GM18507 (cell line): ENCODE results near the gene ARHGEF17.

Source experiments
- DNase-seq: peaks from one replicate; pipeline ENCODE4 v3.0.0; 2011; ENCODE audit warnings: low read depth; ENCODE audit not compliant: insufficient read length; ENCODE audit errors: extremely low spot score
- FAIRE-seq: peaks from 2 replicates; lab custom pipeline; 2011; peaks lifted over from hg19 to GRCh38; lab: Jason Lieb, UNC

Gene ARHGEF17

GRCh38 chr11:73288873-73289707 lies 19.0 kb upstream of the ARHGEF17 start:
- peak; percentile 76 for DNase-seq
- FAIRE-seq, result peak; percentile 89

- FAIRE-seq (no peak), DNase-seq (no peak)
Measured at GRCh38 chr11:73290536-73290935, 17.5 kb upstream of the ARHGEF17 start.

- FAIRE-seq, result no peak
- no peak for DNase-seq
Measured at GRCh38 chr11:73291196-73291595, 16.9 kb upstream of the ARHGEF17 start.

- DNase-seq, result no peak
- FAIRE-seq, result no peak
Measured at GRCh38 chr11:73291781-73292524, 16.1 kb upstream of the ARHGEF17 start.

- FAIRE-seq (no peak), DNase-seq (no peak)
Measured at GRCh38 chr11:73292525-73292894, 15.6 kb upstream of the ARHGEF17 start.

- DNase-seq (no peak), FAIRE-seq (no peak)
Measured at GRCh38 chr11:73293356-73293936, 14.6 kb upstream of the ARHGEF17 start.

- FAIRE-seq (no peak), DNase-seq (no peak)
Measured at GRCh38 chr11:73294604-73295003, 13.5 kb upstream of the ARHGEF17 start.

GRCh38 chr11:73295241-73295995 lies 12.7 kb upstream of the ARHGEF17 start:
- no peak for DNase-seq
- FAIRE-seq, result peak; percentile 88

GRCh38 chr11:73295996-73296318 lies 12.1 kb upstream of the ARHGEF17 start:
- FAIRE-seq (no peak), DNase-seq (no peak)

GRCh38 chr11:73296501-73297230 lies 11.4 kb upstream of the ARHGEF17 start:
- no peak for DNase-seq

GRCh38 chr11:73297231-73297590 lies 10.9 kb upstream of the ARHGEF17 start:
- DNase-seq, result no peak
- FAIRE-seq, result no peak

More at GRCh38 chr11:73296501-73297230, 11.4 kb upstream of the ARHGEF17 start:
- FAIRE-seq, result no peak

- DNase-seq (no peak), FAIRE-seq (no peak)
Measured at GRCh38 chr11:73297702-73298101, 10.4 kb upstream of the ARHGEF17 start.

- FAIRE-seq (no peak), DNase-seq (no peak)
Measured at GRCh38 chr11:73298233-73298632, 9.8 kb upstream of the ARHGEF17 start.

GRCh38 chr11:73299751-73300150 lies 8.3 kb upstream of the ARHGEF17 start:
- FAIRE-seq, result no peak

GRCh38 chr11:73306069-73306841 lies 1.8 kb upstream of the ARHGEF17 start:
- DNase-seq, result no peak
- FAIRE-seq, result no peak

More at GRCh38 chr11:73299751-73300150, 8.3 kb upstream of the ARHGEF17 start:
- no peak for DNase-seq

- no peak for DNase-seq
- no peak for FAIRE-seq
Measured at GRCh38 chr11:73306977-73307322, 1.1 kb upstream of the ARHGEF17 start.

- FAIRE-seq (peak; percentile 92), DNase-seq (peak; percentile 85)
Measured at GRCh38 chr11:73307323-73308002, 613 bp upstream of the ARHGEF17 start.
